ENCODE data around the gene C1orf21. TPM values are rescaled to one million over a fixed set of nuclear protein-coding genes. Genes with fewer than 3 reads are reported as not detected.

C1orf21 gene
- total and polyA plus RNA-seq, 3 experiments from 2014 or later: 6.8 to 23.4 (median 8.2) TPM

- CTCF ChIA-PET: no interaction called here
- POLR2A ChIA-PET: no interaction called here
- Mint-ChIP-seq H3K4me3 (no peak overlapping the region), H3K4me1 (no peaks in the 10 kb centered on the region), H3K9me3 (no peaks in the 10 kb centered on the region), H3K27ac (no peak overlapping the region), H3K27me3 (peaks cover 5 to 6% of the 10 kb centered on the region in 2 donors), H3K36me3 (no peaks in the 10 kb centered on the region)
- no peak overlapping the region for H3K4me3 ChIP-seq (ENCODE audit: low read length)
- H3K27ac ChIP-seq (ENCODE audit: low read depth, low read length): no peak overlapping the region
- H3K9me3 ChIP-seq (ENCODE audit: low read length): no peaks in the 10 kb centered on the region
- no peaks in the 10 kb centered on the region for H3K27me3 ChIP-seq (ENCODE audit: insufficient read depth, low read length, poor library complexity, severe bottlenecking)
- H3K36me3 ChIP-seq (ENCODE audit: insufficient read depth, low read length): no peaks in the 10 kb centered on the region
- no peak for DNase-seq
- H3K4me1 ChIP-seq (ENCODE audit: insufficient read depth, low read length): no peaks in the 10 kb centered on the region
Observed at GRCh38 chr1:184629266-184629665, 242.4 kb downstream of the C1orf21 start.

GRCh38 chr1:184630679-184631060, 243.8 kb downstream of the C1orf21 start:
- no peak overlapping the region for H3K27ac Mint-ChIP-seq
- H3K9me3 Mint-ChIP-seq: no peaks in the 10 kb centered on the region
- no peaks in the 10 kb centered on the region for H3K36me3 Mint-ChIP-seq
- H3K27me3 Mint-ChIP-seq: peaks cover 5 to 8% of the 10 kb centered on the region in 2 donors
- no peak overlapping the region for H3K4me3 ChIP-seq (ENCODE audit: low read length)
- H3K36me3 ChIP-seq (ENCODE audit: insufficient read depth, low read length): no peaks in the 10 kb centered on the region
- ChIA-PET POLR2A (no interaction called here), CTCF (no interaction called here)
- no peaks in the 10 kb centered on the region for H3K9me3 ChIP-seq (ENCODE audit: low read length)
- DNase-seq: no peak
- H3K27me3 ChIP-seq (ENCODE audit: insufficient read depth, low read length, poor library complexity, severe bottlenecking): no peaks in the 10 kb centered on the region
- no peak overlapping the region for H3K27ac ChIP-seq (ENCODE audit: low read depth, low read length)
- no peaks in the 10 kb centered on the region for H3K4me1 Mint-ChIP-seq
- no peaks in the 10 kb centered on the region for H3K4me1 ChIP-seq (ENCODE audit: insufficient read depth, low read length)
- no peak overlapping the region for H3K4me3 Mint-ChIP-seq

- no peak overlapping the region for H3K4me3 ChIP-seq (ENCODE audit: low read length)
- Mint-ChIP-seq H3K9me3 (peaks cover 0 to 2% (median 0%) of the 10 kb centered on the region in 5 donors), H3K4me3 (no peak overlapping the region), H3K4me1 (no peaks in the 10 kb centered on the region), H3K27me3 (peaks cover 4 to 8% of the 10 kb centered on the region in 2 donors), H3K36me3 (no peaks in the 10 kb centered on the region), H3K27ac (no peak overlapping the region)
- H3K27me3 ChIP-seq (ENCODE audit: insufficient read depth, low read length, poor library complexity, severe bottlenecking): no peaks in the 10 kb centered on the region
- H3K4me1 ChIP-seq (ENCODE audit: insufficient read depth, low read length): no peaks in the 10 kb centered on the region
- ChIA-PET POLR2A (no interaction called here), CTCF (no interaction called here)
- no peak overlapping the region for H3K27ac ChIP-seq (ENCODE audit: low read depth, low read length)
- DNase-seq: no peak
- H3K9me3 ChIP-seq (ENCODE audit: low read length): no peaks in the 10 kb centered on the region
- no peaks in the 10 kb centered on the region for H3K36me3 ChIP-seq (ENCODE audit: insufficient read depth, low read length)
Observed at GRCh38 chr1:184632415-184633175, 245.8 kb downstream of the C1orf21 start.

- peaks cover 4 to 11% of the 10 kb centered on the region in 2 donors for H3K27me3 Mint-ChIP-seq
- CTCF ChIA-PET: no interaction called here
- H3K4me1 Mint-ChIP-seq: no peaks in the 10 kb centered on the region
- Histone ChIP-seq H3K27ac (ENCODE audit: low read depth, low read length) (no peak overlapping the region), H3K4me1 (ENCODE audit: insufficient read depth, low read length) (no peaks in the 10 kb centered on the region), H3K36me3 (ENCODE audit: insufficient read depth, low read length) (no peaks in the 10 kb centered on the region), H3K9me3 (ENCODE audit: low read length) (no peaks in the 10 kb centered on the region), H3K4me3 (ENCODE audit: low read length) (no peak overlapping the region), H3K27me3 (ENCODE audit: insufficient read depth, low read length, poor library complexity, severe bottlenecking) (no peaks in the 10 kb centered on the region)
- POLR2A ChIA-PET: interaction anchor here (0.7 kb wide), 1 partner anchor 908 kb away, joined by 3 read pairs; no protein-coding TSS in a partner anchor
- no peak overlapping the region for H3K27ac Mint-ChIP-seq
- no peak overlapping the region for H3K4me3 Mint-ChIP-seq
- H3K36me3 Mint-ChIP-seq: peaks cover 0 to 2% (median 0%) of the 10 kb centered on the region in 3 donors
- peaks cover 0 to 2% (median 0%) of the 10 kb centered on the region in 5 donors for H3K9me3 Mint-ChIP-seq
- no peak for DNase-seq
Observed at GRCh38 chr1:184633785-184634184, 247.0 kb downstream of the C1orf21 start.

- POLR2A ChIA-PET: interaction anchor here (0.7 kb wide), 1 partner anchor 909 kb away, joined by 3 read pairs; no protein-coding TSS in a partner anchor
- CTCF ChIA-PET: no interaction called here
- Histone ChIP-seq H3K27ac (ENCODE audit: low read depth, low read length) (no peak overlapping the region), H3K9me3 (ENCODE audit: low read length) (no peaks in the 10 kb centered on the region), H3K27me3 (ENCODE audit: insufficient read depth, low read length, poor library complexity, severe bottlenecking) (no peaks in the 10 kb centered on the region), H3K4me1 (ENCODE audit: insufficient read depth, low read length) (no peaks in the 10 kb centered on the region), H3K36me3 (ENCODE audit: insufficient read depth, low read length) (no peaks in the 10 kb centered on the region), H3K4me3 (ENCODE audit: low read length) (no peak overlapping the region)
- peaks cover 0 to 3% (median 0%) of the 10 kb centered on the region in 3 donors for H3K36me3 Mint-ChIP-seq
- peaks cover 4 to 13% of the 10 kb centered on the region in 2 donors for H3K27me3 Mint-ChIP-seq
- H3K4me1 Mint-ChIP-seq: no peaks in the 10 kb centered on the region
- H3K4me3 Mint-ChIP-seq: no peak overlapping the region
- peaks cover 0 to 2% (median 0%) of the 10 kb centered on the region in 5 donors for H3K9me3 Mint-ChIP-seq
- H3K27ac Mint-ChIP-seq: no peak overlapping the region
- DNase-seq: no peak
Observed at GRCh38 chr1:184634296-184634695, 247.5 kb downstream of the C1orf21 start.

- Mint-ChIP-seq H3K27me3 (peaks cover 4 to 15% of the 10 kb centered on the region in 2 donors), H3K9me3 (peaks cover 0 to 2% (median 0%) of the 10 kb centered on the region in 5 donors), H3K27ac (no peak overlapping the region), H3K4me1 (no peaks in the 10 kb centered on the region), H3K36me3 (peaks cover 0 to 3% (median 0%) of the 10 kb centered on the region in 3 donors), H3K4me3 (no peak overlapping the region)
- ChIA-PET POLR2A (no interaction called here), CTCF (no interaction called here)
- Histone ChIP-seq H3K27ac (ENCODE audit: low read depth, low read length) (no peak overlapping the region), H3K27me3 (ENCODE audit: insufficient read depth, low read length, poor library complexity, severe bottlenecking) (no peaks in the 10 kb centered on the region), H3K4me3 (ENCODE audit: low read length) (no peak overlapping the region), H3K4me1 (ENCODE audit: insufficient read depth, low read length) (no peaks in the 10 kb centered on the region), H3K36me3 (ENCODE audit: insufficient read depth, low read length) (no peaks in the 10 kb centered on the region), H3K9me3 (ENCODE audit: low read length) (no peaks in the 10 kb centered on the region)
- no peak for DNase-seq
Observed at GRCh38 chr1:184635347-184635979, 248.6 kb downstream of the C1orf21 start.

- Mint-ChIP-seq H3K36me3 (peaks cover 0 to 3% (median 2%) of the 10 kb centered on the region in 3 donors), H3K9me3 (peaks cover 0 to 2% (median 0%) of the 10 kb centered on the region in 5 donors), H3K27me3 (peaks cover 9 to 21% of the 10 kb centered on the region in 2 donors), H3K4me3 (no peak overlapping the region), H3K27ac (no peak overlapping the region), H3K4me1 (no peaks in the 10 kb centered on the region)
- Histone ChIP-seq H3K9me3 (ENCODE audit: low read length) (no peaks in the 10 kb centered on the region), H3K4me3 (ENCODE audit: low read length) (no peak overlapping the region), H3K27ac (ENCODE audit: low read depth, low read length) (no peak overlapping the region), H3K4me1 (ENCODE audit: insufficient read depth, low read length) (no peaks in the 10 kb centered on the region), H3K27me3 (ENCODE audit: insufficient read depth, low read length, poor library complexity, severe bottlenecking) (no peaks in the 10 kb centered on the region), H3K36me3 (ENCODE audit: insufficient read depth, low read length) (no peaks in the 10 kb centered on the region)
- ChIA-PET CTCF (no interaction called here), POLR2A (no interaction called here)
- no peak for DNase-seq
Observed at GRCh38 chr1:184635980-184636431, 249.2 kb downstream of the C1orf21 start.

- Histone ChIP-seq H3K27me3 (ENCODE audit: insufficient read depth, low read length, poor library complexity, severe bottlenecking) (no peaks in the 10 kb centered on the region), H3K27ac (ENCODE audit: low read depth, low read length) (no peak overlapping the region), H3K9me3 (ENCODE audit: low read length) (no peaks in the 10 kb centered on the region), H3K4me3 (ENCODE audit: low read length) (no peak overlapping the region), H3K4me1 (ENCODE audit: insufficient read depth, low read length) (no peaks in the 10 kb centered on the region), H3K36me3 (ENCODE audit: insufficient read depth, low read length) (no peaks in the 10 kb centered on the region)
- ChIA-PET POLR2A (no interaction called here), CTCF (no interaction called here)
- H3K9me3 Mint-ChIP-seq: peaks cover 0 to 2% (median 0%) of the 10 kb centered on the region in 5 donors
- H3K27me3 Mint-ChIP-seq: peaks cover 12 to 37% of the 10 kb centered on the region in 2 donors
- H3K36me3 Mint-ChIP-seq: peaks cover 0 to 3% (median 2%) of the 10 kb centered on the region in 3 donors
- no peak overlapping the region for H3K27ac Mint-ChIP-seq
- no peaks in the 10 kb centered on the region for H3K4me1 Mint-ChIP-seq
- no peak overlapping the region for H3K4me3 Mint-ChIP-seq
- DNase-seq: no peak
Observed at GRCh38 chr1:184637664-184638240, 250.9 kb downstream of the C1orf21 start.
